GM23338 (cell line): Measurements from ENCODE around the gene RNF175. TPM values are rescaled to one million over a fixed set of nuclear protein-coding genes. Genes with fewer than 3 reads are reported as not detected.

ENCODE experiments used
- ATAC-seq: fragments of 200-7000 bp; cut with Tn5 transposase; 3 replicates; pipeline ENCODE4 v1.9.1; 2020
- DNase-seq: peaks from one replicate; pipeline ENCODE4 v3.0.0-alpha.2; 2015; ENCODE audit warnings: low spot score
- H2AFZ ChIP-seq: fragments of 200-600 bp; sonication (generic); 2 replicates; pipeline ENCODE4 v1.8.0; 2016; ENCODE audit warnings: antibody characterized with exemption, mild to moderate bottlenecking, moderate library complexity
- H3F3A ChIP-seq: fragments of 200-600 bp; sonication (generic); replicated peaks from 2 replicates; pipeline ENCODE4 v1.8.0; 2017; ENCODE audit warnings: antibody characterized with exemption, mixed run types, low read depth
- H3K27ac ChIP-seq: fragments of 200-600 bp; sonication (generic); 2 replicates; pipeline ENCODE4 v1.6.1; 2016; ENCODE audit warnings: low read depth
- H3K27me3 ChIP-seq: fragments of 200-600 bp; sonication (generic); 2 replicates; pipeline ENCODE4 v1.8.0; 2016; ENCODE audit warnings: mild to moderate bottlenecking, mixed run types, moderate library complexity; ENCODE audit not compliant: insufficient read depth
- H3K36me3 ChIP-seq: fragments of 200-600 bp; sonication (generic); 2 replicates; pipeline ENCODE4 v1.8.0; 2016; ENCODE audit warnings: mild to moderate bottlenecking; ENCODE audit not compliant: insufficient read depth
- H3K4me1 ChIP-seq: fragments of 200-600 bp; sonication (generic); 2 replicates; pipeline ENCODE4 v1.8.0; 2016; ENCODE audit warnings: mild to moderate bottlenecking, moderate library complexity; ENCODE audit not compliant: insufficient read depth
- H3K4me2 ChIP-seq: fragments of 200-600 bp; sonication (generic); 2 replicates; pipeline ENCODE4 v1.7.1; 2017; ENCODE audit warnings: mixed run types
- H3K4me3 ChIP-seq: fragments of 200-600 bp; sonication (generic); 2 replicates; pipeline ENCODE4 v1.6.1; 2016; ENCODE audit warnings: mixed run types
- H3K79me2 ChIP-seq: fragments of 200-600 bp; sonication (generic); replicated peaks from 2 replicates; pipeline ENCODE4 v1.8.0; 2017; ENCODE audit warnings: mild to moderate bottlenecking; ENCODE audit not compliant: insufficient read depth
- H3K9me2 ChIP-seq: fragments of 200-600 bp; sonication (generic); 2 replicates; pipeline ENCODE4 v1.8.0; 2017; ENCODE audit not compliant: insufficient read depth
- H4K20me1 ChIP-seq: fragments of 200-600 bp; sonication (generic); replicated peaks from 2 replicates; pipeline ENCODE4 v1.8.0; 2017; ENCODE audit warnings: mild to moderate bottlenecking; ENCODE audit not compliant: insufficient read depth
- H3K27ac Mint-ChIP-seq: 2 replicates; pipeline ENCODE4 v1.8.0; 2020; ENCODE audit warnings: inconsistent platforms, mild to moderate bottlenecking, moderate library complexity, mixed read lengths
- H3K27me3 Mint-ChIP-seq: 3 replicates; pipeline ENCODE4 v1.8.0; 2022; ENCODE audit warnings: low read depth, mild to moderate bottlenecking, moderate library complexity, mixed read lengths, inconsistent platforms; ENCODE audit not compliant: insufficient read depth, poor library complexity
- H3K36me3 Mint-ChIP-seq: 3 replicates; pipeline ENCODE4 v1.8.0; 2021; ENCODE audit warnings: low read depth, mild to moderate bottlenecking, inconsistent platforms, moderate library complexity, mixed read lengths
- H3K4me1 Mint-ChIP-seq: 3 replicates; pipeline ENCODE4 v1.8.0; 2020; ENCODE audit warnings: mild to moderate bottlenecking, inconsistent platforms, mixed read lengths
- H3K4me3 Mint-ChIP-seq: 3 replicates; pipeline ENCODE4 v1.8.0; 2021; ENCODE audit warnings: moderate library complexity, mild to moderate bottlenecking, inconsistent platforms, mixed read lengths
- H3K9me3 Mint-ChIP-seq: 3 replicates; pipeline ENCODE4 v1.8.0; 2020; ENCODE audit warnings: moderate library complexity, mild to moderate bottlenecking, inconsistent platforms, mixed read lengths
- EZH2 ChIP-seq: fragments of 200-600 bp; sonication (generic); IDR thresholded peaks from one replicate; pipeline ENCODE4 v1.8.0; 2017; ENCODE audit warnings: antibody characterized with exemption, mild to moderate bottlenecking, low read depth; ENCODE audit not compliant: unreplicated experiment
- EZH2phosphoT487 ChIP-seq: fragments of 200-600 bp; sonication (generic); IDR thresholded peaks from one replicate; pipeline ENCODE4 v1.8.1; 2018; ENCODE audit warnings: antibody characterized with exemption; ENCODE audit not compliant: unreplicated experiment
- JUNB ChIP-seq: IDR thresholded peaks from one replicate; pipeline ENCODE4 v1.6.1; 2016; ENCODE audit warnings: antibody characterized with exemption; ENCODE audit not compliant: unreplicated experiment
- NANOG ChIP-seq: IDR thresholded peaks from 2 replicates; pipeline ENCODE4 v1.6.1; 2016; ENCODE audit warnings: antibody characterized with exemption, borderline replicate concordance
- ZNF114 ChIP-seq: fragments of 250-450 bp; sonication (Bioruptor Pico); IDR thresholded peaks from 2 replicates; pipeline ENCODE4 v1.5.0; 2020; ENCODE audit warnings: mild to moderate bottlenecking, moderate library complexity
- ZNF331 ChIP-seq: fragments of 250-450 bp; sonication (Bioruptor Pico); IDR thresholded peaks from 2 replicates; pipeline ENCODE4 v1.5.0; 2020; ENCODE audit warnings: low read depth, mild to moderate bottlenecking, moderate library complexity
- polyA plus RNA-seq: library from polyadenylated mRNA; unstranded; fragments of >200 nt; fragmentation: Nextera tagmentation; extraction: Ambion mirVana; gene quantifications from 2 replicates; pipeline ENCODE4 v1.2.1, GENCODE V29; 2016
- total RNA-seq: library from RNA; depleted of rRNA; stranded (reverse); fragments of >200 nt; shearing (Covaris generic); gene quantifications from 2 replicates; pipeline ENCODE4 v1.2.3, GENCODE V29; 2014
- TF ChIP-seq, protein P1 (sequence below): IDR thresholded peaks from one replicate; pipeline ENCODE4 v1.6.1; 2018; ENCODE audit warnings: antibody characterized with exemption; ENCODE audit not compliant: unreplicated experiment
- TF ChIP-seq, protein P2 (sequence below), 2 experiments: fragments of 200-600 bp in 1 of 2; sonication (generic) in 1 of 2; conservative IDR thresholded peaks; 2 replicates each; pipeline versions ENCODE4 v1.5.1 to v1.6.1; 2016 to 2017; ENCODE audit warnings: antibody characterized with exemption in 2 of 2, low read depth in 2 of 2, mild to moderate bottlenecking in 2 of 2, moderate library complexity in 1 of 2
- TF ChIP-seq, protein P3 (sequence below): IDR thresholded peaks from 2 replicates; pipeline ENCODE4 v1.6.1; 2016; ENCODE audit warnings: antibody characterized with exemption

Gene RNF175
- total and polyA plus RNA-seq, 2 experiments from 2014 or later, result 4.7 to 4.8 TPM

DNA sequence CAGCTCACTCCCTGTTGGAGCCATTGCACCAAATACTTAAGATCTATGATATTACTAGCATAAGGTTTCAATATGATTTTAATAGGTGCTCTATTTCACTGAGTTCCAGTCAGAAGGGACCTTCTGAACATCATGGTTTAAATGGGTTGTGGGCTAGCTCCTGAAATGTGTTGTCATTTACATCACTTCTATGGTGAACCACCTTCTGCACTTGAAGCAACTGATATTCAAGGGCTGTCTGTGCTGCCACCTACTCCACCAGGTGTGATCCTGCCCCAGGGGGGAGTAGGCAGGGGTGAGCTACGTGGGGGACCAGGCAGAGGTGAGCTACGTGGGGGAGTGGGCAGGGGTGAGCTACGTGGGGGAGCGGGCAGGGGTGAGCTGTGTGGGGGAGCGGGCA is 35.2 kb downstream of the RNF175 start (continued):
- no peak for TF ChIP-seq ZNF114
- TF ChIP-seq, protein P1, sequence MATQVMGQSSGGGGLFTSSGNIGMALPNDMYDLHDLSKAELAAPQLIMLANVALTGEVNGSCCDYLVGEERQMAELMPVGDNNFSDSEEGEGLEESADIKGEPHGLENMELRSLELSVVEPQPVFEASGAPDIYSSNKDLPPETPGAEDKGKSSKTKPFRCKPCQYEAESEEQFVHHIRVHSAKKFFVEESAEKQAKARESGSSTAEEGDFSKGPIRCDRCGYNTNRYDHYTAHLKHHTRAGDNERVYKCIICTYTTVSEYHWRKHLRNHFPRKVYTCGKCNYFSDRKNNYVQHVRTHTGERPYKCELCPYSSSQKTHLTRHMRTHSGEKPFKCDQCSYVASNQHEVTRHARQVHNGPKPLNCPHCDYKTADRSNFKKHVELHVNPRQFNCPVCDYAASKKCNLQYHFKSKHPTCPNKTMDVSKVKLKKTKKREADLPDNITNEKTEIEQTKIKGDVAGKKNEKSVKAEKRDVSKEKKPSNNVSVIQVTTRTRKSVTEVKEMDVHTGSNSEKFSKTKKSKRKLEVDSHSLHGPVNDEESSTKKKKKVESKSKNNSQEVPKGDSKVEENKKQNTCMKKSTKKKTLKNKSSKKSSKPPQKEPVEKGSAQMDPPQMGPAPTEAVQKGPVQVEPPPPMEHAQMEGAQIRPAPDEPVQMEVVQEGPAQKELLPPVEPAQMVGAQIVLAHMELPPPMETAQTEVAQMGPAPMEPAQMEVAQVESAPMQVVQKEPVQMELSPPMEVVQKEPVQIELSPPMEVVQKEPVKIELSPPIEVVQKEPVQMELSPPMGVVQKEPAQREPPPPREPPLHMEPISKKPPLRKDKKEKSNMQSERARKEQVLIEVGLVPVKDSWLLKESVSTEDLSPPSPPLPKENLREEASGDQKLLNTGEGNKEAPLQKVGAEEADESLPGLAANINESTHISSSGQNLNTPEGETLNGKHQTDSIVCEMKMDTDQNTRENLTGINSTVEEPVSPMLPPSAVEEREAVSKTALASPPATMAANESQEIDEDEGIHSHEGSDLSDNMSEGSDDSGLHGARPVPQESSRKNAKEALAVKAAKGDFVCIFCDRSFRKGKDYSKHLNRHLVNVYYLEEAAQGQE, result no peak

DNA sequence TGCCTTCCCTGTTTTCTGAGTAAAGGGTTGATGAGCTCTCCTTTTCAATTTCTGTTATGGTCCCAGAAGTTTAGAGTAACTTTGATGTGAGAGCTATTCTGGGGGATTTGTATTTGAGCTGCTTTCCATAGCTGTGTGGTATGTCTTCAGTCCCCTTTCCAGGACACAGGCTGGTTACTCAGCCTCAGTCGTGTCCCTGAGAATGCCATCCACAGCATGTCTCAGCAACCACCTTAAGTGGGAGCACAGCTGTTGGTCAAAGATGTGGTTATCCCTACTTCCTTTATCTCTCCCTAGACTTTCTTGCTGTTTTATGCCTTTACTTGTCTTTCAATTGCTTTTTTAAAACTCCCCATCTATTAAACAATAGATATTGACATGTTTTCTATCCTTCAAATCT is 37.8 kb downstream of the RNF175 start:
- Mint-ChIP-seq H3K27ac (no peak overlapping the region), H3K9me3 (no peaks in the 10 kb centered on the region), H3K36me3 (peaks cover 5% of the 10 kb centered on the region), H3K27me3 (peaks cover 4% of the 10 kb centered on the region), H3K4me1 (no peaks in the 10 kb centered on the region), H3K4me3 (no peak overlapping the region)
- Histone ChIP-seq H3K9me2 (no peaks in the 10 kb centered on the region), H3K4me3 (no peak overlapping the region), H3F3A (no peaks in the 10 kb centered on the region), H3K36me3 (no peaks in the 10 kb centered on the region), H3K79me2 (no peaks in the 10 kb centered on the region), H3K27ac (no peak overlapping the region), H3K27me3 (no peaks in the 10 kb centered on the region), H3K4me2 (no peak overlapping the region), H4K20me1 (no peaks in the 10 kb centered on the region), H3K4me1 (no peaks in the 10 kb centered on the region), H2AFZ (no peak overlapping the region)
- DNase-seq (no peak), ATAC-seq (no peak)
- TF ChIP-seq EZH2 (no peak), ZNF114 (no peak), ZNF331 (CRISPR knock-in tag) (no peak), JUNB (no peak), NANOG (no peak), EZH2phosphoT487 (no peak)
- TF ChIP-seq, protein P2, sequence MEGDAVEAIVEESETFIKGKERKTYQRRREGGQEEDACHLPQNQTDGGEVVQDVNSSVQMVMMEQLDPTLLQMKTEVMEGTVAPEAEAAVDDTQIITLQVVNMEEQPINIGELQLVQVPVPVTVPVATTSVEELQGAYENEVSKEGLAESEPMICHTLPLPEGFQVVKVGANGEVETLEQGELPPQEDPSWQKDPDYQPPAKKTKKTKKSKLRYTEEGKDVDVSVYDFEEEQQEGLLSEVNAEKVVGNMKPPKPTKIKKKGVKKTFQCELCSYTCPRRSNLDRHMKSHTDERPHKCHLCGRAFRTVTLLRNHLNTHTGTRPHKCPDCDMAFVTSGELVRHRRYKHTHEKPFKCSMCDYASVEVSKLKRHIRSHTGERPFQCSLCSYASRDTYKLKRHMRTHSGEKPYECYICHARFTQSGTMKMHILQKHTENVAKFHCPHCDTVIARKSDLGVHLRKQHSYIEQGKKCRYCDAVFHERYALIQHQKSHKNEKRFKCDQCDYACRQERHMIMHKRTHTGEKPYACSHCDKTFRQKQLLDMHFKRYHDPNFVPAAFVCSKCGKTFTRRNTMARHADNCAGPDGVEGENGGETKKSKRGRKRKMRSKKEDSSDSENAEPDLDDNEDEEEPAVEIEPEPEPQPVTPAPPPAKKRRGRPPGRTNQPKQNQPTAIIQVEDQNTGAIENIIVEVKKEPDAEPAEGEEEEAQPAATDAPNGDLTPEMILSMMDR (conservative IDR thresholded peaks at IDR 0.05; ENCODE audit: low read depth in 2 of 2), result no peak
- TF ChIP-seq, protein P3, sequence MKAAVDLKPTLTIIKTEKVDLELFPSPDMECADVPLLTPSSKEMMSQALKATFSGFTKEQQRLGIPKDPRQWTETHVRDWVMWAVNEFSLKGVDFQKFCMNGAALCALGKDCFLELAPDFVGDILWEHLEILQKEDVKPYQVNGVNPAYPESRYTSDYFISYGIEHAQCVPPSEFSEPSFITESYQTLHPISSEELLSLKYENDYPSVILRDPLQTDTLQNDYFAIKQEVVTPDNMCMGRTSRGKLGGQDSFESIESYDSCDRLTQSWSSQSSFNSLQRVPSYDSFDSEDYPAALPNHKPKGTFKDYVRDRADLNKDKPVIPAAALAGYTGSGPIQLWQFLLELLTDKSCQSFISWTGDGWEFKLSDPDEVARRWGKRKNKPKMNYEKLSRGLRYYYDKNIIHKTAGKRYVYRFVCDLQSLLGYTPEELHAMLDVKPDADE, result no peak
- TF ChIP-seq, protein P1, result no peak
